ENCODE results near the gene CEP70.

GRCh38 chr3:138578141-138578540 lies 15.9 kb downstream of the CEP70 start:
- no peak for TF ChIP-seq CTCF (IDR thresholded peaks at IDR 0.05)
- no peak for TF ChIP-seq REST (IDR thresholded peaks at IDR 0.05; ENCODE audit: insufficient read depth in 1 of 2, low read depth in 2 of 2, low read length in 1 of 2)
- TF ChIP-seq POLR2AphosphoS5 (IDR thresholded peaks at IDR 0.05; ENCODE audit: low read depth, low read length), result no peak
